ENCODE measurements around the gene COL19A1. TPM values are rescaled to one million over a fixed set of nuclear protein-coding genes. Genes with fewer than 3 reads are reported as not detected.
"Not testable (repeated sequence)": the region's sequence is repeated elsewhere in the genome, so short reads cannot be mapped to it uniquely, and the experiment has no call there.

COL19A1 gene
- total RNA-seq, 1 experiment from 2014 or later: not detected

- intact Hi-C loops (cut with micrococcal nuclease; ENCODE audit: unreplicated experiment); H3K4me1 ChIP-seq (ENCODE audit: control insufficient read depth, insufficient read depth, low read length); H3K36me3 ChIP-seq (ENCODE audit: control insufficient read depth, insufficient read depth, low read length); H3K27ac ChIP-seq (ENCODE audit: low read length); H3K4me3 ChIP-seq (ENCODE audit: low read depth in 2 of 2, low read length in 2 of 2); ATAC-seq; H3K27me3 ChIP-seq (ENCODE audit: control insufficient read depth, insufficient read depth, low read length); DNase-seq (ENCODE audit: low read depth, low spot score); H3K9me3 ChIP-seq (ENCODE audit: control insufficient read depth, insufficient read depth, low read depth, low read length); in situ Hi-C loops (cut with HindIII; ENCODE audit: low pct_unique_long_range_greater_than_20kb, low sequenced_read_pairs); BruUV-seq (replicated peaks); CTCF ChIA-PET: not testable (repeated sequence)
- POLR2A ChIA-PET: interaction anchor here (0.6 kb wide), 1 partner anchor 653 kb away, joined by 8 read pairs; no protein-coding TSS in a partner anchor
These were observed 26.2 kb downstream of the COL19A1 start for GRCh38 chr6:69892561-69892960.

GRCh38 chr6:69893266-69893665 is 26.9 kb downstream of the COL19A1 start:
- DNase-seq (ENCODE audit: low read depth, low spot score); POLR2A ChIA-PET; BruUV-seq (replicated peaks); H3K27me3 ChIP-seq (ENCODE audit: control insufficient read depth, insufficient read depth, low read length); in situ Hi-C loops (cut with HindIII; ENCODE audit: low pct_unique_long_range_greater_than_20kb, low sequenced_read_pairs); CTCF ChIA-PET; H3K36me3 ChIP-seq (ENCODE audit: control insufficient read depth, insufficient read depth, low read length); H3K27ac ChIP-seq (ENCODE audit: low read length); intact Hi-C loops (cut with micrococcal nuclease; ENCODE audit: unreplicated experiment); H3K4me1 ChIP-seq (ENCODE audit: control insufficient read depth, insufficient read depth, low read length); ATAC-seq; H3K9me3 ChIP-seq (ENCODE audit: control insufficient read depth, insufficient read depth, low read depth, low read length); H3K4me3 ChIP-seq (ENCODE audit: low read depth in 2 of 2, low read length in 2 of 2): not testable (repeated sequence)

DNA sequence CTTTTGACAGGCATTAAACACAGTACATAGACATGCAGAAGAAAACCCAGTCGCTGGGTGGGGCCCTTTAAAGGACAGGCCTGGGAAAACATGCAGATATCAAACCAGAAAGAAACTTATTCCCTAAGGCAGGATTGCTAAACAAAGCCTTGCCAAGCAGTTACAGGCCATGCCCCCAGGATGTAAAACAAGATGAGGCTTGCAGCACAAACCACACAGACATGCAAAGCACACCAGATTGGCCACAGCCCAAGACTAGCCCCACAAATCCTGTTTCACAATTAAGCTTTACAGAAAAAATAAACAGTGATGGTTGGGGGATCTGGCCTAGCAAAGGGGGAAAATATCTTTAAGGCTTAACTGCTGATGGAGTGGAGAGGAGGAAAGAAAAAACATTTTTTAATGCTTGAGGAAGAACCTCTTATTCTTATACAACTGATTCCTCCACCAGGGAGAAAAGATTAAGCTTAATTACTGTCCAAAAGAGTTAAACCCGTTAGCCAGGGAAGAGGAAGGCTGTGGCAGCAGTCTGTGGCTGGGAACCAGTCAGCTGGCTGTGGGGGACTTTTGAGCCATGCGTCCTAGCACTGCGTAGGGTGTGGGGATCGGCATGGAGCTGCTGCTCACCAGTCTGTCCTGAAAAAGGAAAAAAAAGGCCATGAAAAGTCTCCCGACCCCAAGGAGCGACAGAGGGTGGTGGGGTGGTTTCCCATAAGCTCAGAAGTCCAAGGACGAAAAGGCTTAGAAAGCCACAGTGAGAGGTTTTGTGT is 28.4 kb downstream of the COL19A1 start:
- ATAC-seq: no peak
- H3K36me3 ChIP-seq (ENCODE audit: control insufficient read depth, insufficient read depth, low read length): no peaks in the 10 kb centered on the region
- no peak for TF ChIP-seq SIN3A (IDR thresholded peaks at IDR 0.05; ENCODE audit: borderline replicate concordance, insufficient read depth, low read depth, low read length)
- no peak for TF ChIP-seq POLR2AphosphoS5 (IDR thresholded peaks at IDR 0.05; ENCODE audit: low read depth, low read length)
- no peak for TF ChIP-seq REST (IDR thresholded peaks at IDR 0.05; ENCODE audit: insufficient read depth in 1 of 2, low read depth in 2 of 2, low read length in 1 of 2)
- TF ChIP-seq CTCF (IDR thresholded peaks at IDR 0.05): no peak
- no peak for TF ChIP-seq TCF7L2 (IDR thresholded peaks at IDR 0.05; ENCODE audit: low read depth, low read length)
- ChIA-PET CTCF (no interaction called here), POLR2A (no interaction called here)
- no peak overlapping the region for H3K27ac ChIP-seq (ENCODE audit: low read length)
- intact Hi-C loops (cut with micrococcal nuclease; ENCODE audit: unreplicated experiment) (no loop called here), in situ Hi-C loops (cut with HindIII; ENCODE audit: low pct_unique_long_range_greater_than_20kb, low sequenced_read_pairs) (no loop called here)
- H3K4me3 ChIP-seq (ENCODE audit: low read depth in 2 of 2, low read length in 2 of 2): no peak overlapping the region
- no peak for DNase-seq (ENCODE audit: low read depth, low spot score)
- H3K27me3 ChIP-seq (ENCODE audit: control insufficient read depth, insufficient read depth, low read length): no peaks in the 10 kb centered on the region
- no TSS peak for BruUV-seq (replicated peaks)
- H3K9me3 ChIP-seq (ENCODE audit: control insufficient read depth, insufficient read depth, low read depth, low read length): peaks cover 1% of the 10 kb centered on the region; the same call in 1 of the 2 replicates
- H3K4me1 ChIP-seq (ENCODE audit: control insufficient read depth, insufficient read depth, low read length): no peaks in the 10 kb centered on the region
